Adrenal gland (tissue), 12 donors: ENCODE measurements around the gene PSMC4. TPM values are rescaled to one million over a fixed set of nuclear protein-coding genes. Genes with fewer than 3 reads are reported as not detected.

Experiments used
- DNase-seq, 7 donors: peaks; one replicate each; pipeline ENCODE4 v3.0.0-alpha.2; 2019 to 2020
- H3K27ac ChIP-seq, 5 donors: fragments of 200-600 bp; sonication (generic) in 4 of 5; 1 replicate in 3 of 5; 2 replicates in 2 of 5; pipeline versions ENCODE4 v1.5.1 to v1.8.0; 2016 to 2020; ENCODE audit warnings: mild to moderate bottlenecking in 1 of 5
- H3K27me3 ChIP-seq: fragments of 200-600 bp; 2 replicates; pipeline ENCODE4 v1.8.0; 2021
- H3K36me3 ChIP-seq, 2 donors: fragments of 200-600 bp; replicated peaks in 1 of 2; 1 replicate in 1 of 2; 2 replicates in 1 of 2; pipeline versions ENCODE4 v1.5.1 to v1.8.0; 2018 to 2022
- H3K4me1 ChIP-seq, 2 donors: fragments of 200-600 bp; replicated peaks in 1 of 2; 1 replicate in 1 of 2; 2 replicates in 1 of 2; pipeline versions ENCODE4 v1.5.1 to v1.8.0; 2018 to 2021
- H3K4me3 ChIP-seq, 4 donors: fragments of 200-600 bp; sonication (generic) in 3 of 4; one replicate each; pipeline ENCODE4 v1.5.1; 2016 to 2018
- H3K9me3 ChIP-seq, 3 donors: fragments of 200-600 bp; sonication (generic) in 1 of 3; replicated peaks in 1 of 3; 1 replicate in 2 of 3; 2 replicates in 1 of 3; pipeline versions ENCODE4 v1.5.1 to v1.8.0; 2016 to 2021
- POLR2A ChIP-seq, 2 donors: fragments of 450-650 bp; IDR thresholded peaks; one replicate each; pipeline ENCODE4 v1.6.1; 2017; ENCODE audit warnings: antibody characterized with exemption in 2 of 2, mild to moderate bottlenecking in 2 of 2, moderate library complexity in 1 of 2
- WGBS, 4 donors: extraction: QIAGEN DNeasy Blood & Tissue Kit in 2 of 4; methylation state at CpG; one replicate each; pipeline versions ENCODE4 v1.1.5 to v1.1.7; 2013 to 2017; 5-methylcytosine and 5-hydroxymethylcytosine counted together
- intact Hi-C, 2 donors: fragments of 100-400 bp; cut with DNase I; formaldehyde crosslinking; loops; one replicate each; pipeline versions ENCODE4 v1.14.1 to v1.15.0; 2022 to 2023
- polyA plus RNA-seq, 3 donors: library from polyadenylated mRNA; stranded (reverse); fragments of 200-250 nt in 2 of 3; fragments of 350-450 nt in 1 of 3; fragmentation: Illumina TruSeq in 1 of 3; extraction: RNeasy Lipid Tissue Mini Kit (QIAGEN cat#74804) in 1 of 3; gene quantifications; one replicate each; pipeline ENCODE4 v1.2.3, GENCODE V29; 2013 to 2014
- total RNA-seq, 9 donors: library from RNA; depleted of rRNA in 4 of 9; stranded (reverse); fragments of >200 nt in 4 of 9; fragments of 120-200 nt in 1 of 9; fragmentation: NEBNext Ultra II Directional in 1 of 9; extraction: Animal tissue kit (Norgen Biotek cat#: 25700) in 1 of 9; gene quantifications; one replicate each; pipeline versions ENCODE4 v1.1.0 to v1.2.4, GENCODE V29; 2013 to 2023
- TF ChIP-seq, protein P1 (sequence below), 6 experiments: fragments of 450-650 bp in 4 of 6; fragments of 200-600 bp in 2 of 6; sonication (generic) in 1 of 6; IDR thresholded peaks; 1 replicate in 5 of 6; 2 replicates in 1 of 6; pipeline versions ENCODE4 v1.5.1 to v1.8.0; 2016 to 2021; ENCODE audit warnings: antibody characterized with exemption in 6 of 6, mild to moderate bottlenecking in 2 of 6, moderate library complexity in 1 of 6
- donor health status: healthy with polysubstance abuse.
- donor health status: Bipolar disorder and iron deficiency.
- donor health status: DM: yes; HTN: yes; CAD: no.
- donor health status: DM: no; HTN: no; CAD: no.
- donor health status: DM: no; HTN: no; CAD: no.
- donor health status: DM: yes; HTN: yes; CAD: no.

Gene PSMC4
- total and polyA plus RNA-seq, 12 donors: 56.3 to 191 (median 109) TPM

- 77 to 93% (median 87%) methylated on average over 6 of the region's 6 CpGs for WGBS, 4 donors
These were observed 1.7 kb upstream of the PSMC4 start for GRCh38 chr19:39969266-39969665.

GRCh38 chr19:39969681-39970424 is 1.1 kb upstream of the PSMC4 start:
- Histone ChIP-seq H3K9me3 (no peaks in the 10 kb centered on the region), H3K36me3 (peaks cover 0 to 26% of the 10 kb centered on the region in 2 donors), H3K4me3 (peak overlapping the region in 1 of 4 donors; percentile 88), H3K4me1 (peaks cover 9 to 20% of the 10 kb centered on the region in 2 donors), H3K27ac (peak overlapping the region; percentile 65 to 93 (median 85)), H3K27me3 (no peaks in the 10 kb centered on the region)
- intact Hi-C loops: no loop called here
- peak in 1 of 7 donors; percentile 33 for DNase-seq
- TF ChIP-seq, protein P1, sequence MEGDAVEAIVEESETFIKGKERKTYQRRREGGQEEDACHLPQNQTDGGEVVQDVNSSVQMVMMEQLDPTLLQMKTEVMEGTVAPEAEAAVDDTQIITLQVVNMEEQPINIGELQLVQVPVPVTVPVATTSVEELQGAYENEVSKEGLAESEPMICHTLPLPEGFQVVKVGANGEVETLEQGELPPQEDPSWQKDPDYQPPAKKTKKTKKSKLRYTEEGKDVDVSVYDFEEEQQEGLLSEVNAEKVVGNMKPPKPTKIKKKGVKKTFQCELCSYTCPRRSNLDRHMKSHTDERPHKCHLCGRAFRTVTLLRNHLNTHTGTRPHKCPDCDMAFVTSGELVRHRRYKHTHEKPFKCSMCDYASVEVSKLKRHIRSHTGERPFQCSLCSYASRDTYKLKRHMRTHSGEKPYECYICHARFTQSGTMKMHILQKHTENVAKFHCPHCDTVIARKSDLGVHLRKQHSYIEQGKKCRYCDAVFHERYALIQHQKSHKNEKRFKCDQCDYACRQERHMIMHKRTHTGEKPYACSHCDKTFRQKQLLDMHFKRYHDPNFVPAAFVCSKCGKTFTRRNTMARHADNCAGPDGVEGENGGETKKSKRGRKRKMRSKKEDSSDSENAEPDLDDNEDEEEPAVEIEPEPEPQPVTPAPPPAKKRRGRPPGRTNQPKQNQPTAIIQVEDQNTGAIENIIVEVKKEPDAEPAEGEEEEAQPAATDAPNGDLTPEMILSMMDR (IDR thresholded peaks at IDR 0.05): no peak
- no peak for TF ChIP-seq POLR2A (IDR thresholded peaks at IDR 0.05)
- 72 to 78% (median 75%) methylated on average over 13 of the region's 13 CpGs for WGBS, 4 donors

More at GRCh38 chr19:39969266-39969665, 1.7 kb upstream of the PSMC4 start:
- peaks cover 9 to 20% of the 10 kb centered on the region in 2 donors for H3K4me1 ChIP-seq
- intact Hi-C loops: no loop called here
- H3K4me3 ChIP-seq: no peak overlapping the region
- no peak for TF ChIP-seq POLR2A (IDR thresholded peaks at IDR 0.05)
- TF ChIP-seq, protein P1 (IDR thresholded peaks at IDR 0.05): no peak
- H3K27ac ChIP-seq: no peak overlapping the region
- peaks cover 0 to 20% of the 10 kb centered on the region in 2 donors for H3K36me3 ChIP-seq
- DNase-seq: no peak
- no peaks in the 10 kb centered on the region for H3K27me3 ChIP-seq
- no peaks in the 10 kb centered on the region for H3K9me3 ChIP-seq

DNA sequence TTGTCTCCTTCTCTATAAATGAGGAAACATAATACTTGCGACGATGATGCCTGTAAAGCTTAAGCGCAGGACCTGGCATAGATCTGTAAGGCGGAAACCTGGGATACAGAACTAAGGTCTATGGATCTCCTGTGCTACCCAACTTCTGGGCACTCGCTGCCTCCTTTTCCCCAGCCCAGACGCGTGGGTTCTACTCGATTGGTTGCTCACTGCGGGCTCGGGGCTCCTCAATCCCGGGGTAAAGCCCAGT is 615 bp upstream of the PSMC4 start:
- intact Hi-C loops: no loop called here
- 0 to 9% (median 4%) methylated on average over 4 to 11 of the region's 11 CpGs for WGBS, 4 donors
- Histone ChIP-seq H3K4me1 (peaks cover 9 to 20% of the 10 kb centered on the region in 2 donors), H3K27ac (peak overlapping the region; percentile 65 to 93 (median 85)), H3K9me3 (no peaks in the 10 kb centered on the region), H3K27me3 (no peaks in the 10 kb centered on the region), H3K4me3 (peak overlapping the region; percentile 50 to 88 (median 60)), H3K36me3 (peaks cover 0 to 31% of the 10 kb centered on the region in 2 donors)
- TF ChIP-seq, protein P1 (IDR thresholded peaks at IDR 0.05): no peak
- TF ChIP-seq POLR2A (IDR thresholded peaks at IDR 0.05): no peak
- DNase-seq: no peak

GRCh38 chr19:39971380-39972035 is 543 bp downstream of the PSMC4 start:
- Histone ChIP-seq H3K36me3 (peaks cover 0 to 39% of the 10 kb centered on the region in 2 donors), H3K4me1 (peaks cover 9 to 20% of the 10 kb centered on the region in 2 donors), H3K27ac (peak overlapping the region in 4 of 5 donors; percentile 44 to 93 (median 84)), H3K27me3 (no peaks in the 10 kb centered on the region), H3K9me3 (no peaks in the 10 kb centered on the region), H3K4me3 (peak overlapping the region; percentile 7 to 88 (median 75))
- intact Hi-C loops: no loop called here
- WGBS, 4 donors: 1 to 2% (median 2%) methylated on average over 20 to 21 of the region's 21 CpGs
- TF ChIP-seq, protein P1 (IDR thresholded peaks at IDR 0.05): no peak
- TF ChIP-seq POLR2A (IDR thresholded peaks at IDR 0.05): no peak
- peak in 2 of 7 donors; percentile 34 to 42 for DNase-seq
